Activated CD4-positive, alpha-beta T cell treated with anti-CD3 and anti-CD28 coated beads for 36 hours (primary cell): ENCODE measurements around the gene B4GALT5. TPM values are rescaled to one million over a fixed set of nuclear protein-coding genes. Genes with fewer than 3 reads are reported as not detected.

Experiments
- ATAC-seq: fragments of 200-7000 bp; cut with Tn5 transposase; one replicate; pipeline ENCODE4 v1.10.0; 2021; ENCODE audit warnings: mild to moderate bottlenecking, moderate library complexity
- CTCF ChIA-PET: fragments of 350-600 bp; sonication (Branson Sonifier 250); formaldehyde crosslinking; loops from one replicate; lab custom pipeline; 2021; ENCODE audit warnings: antibody characterized with exemption; lab: Charles Lee
- POLR2A ChIA-PET: fragments of 350-600 bp; sonication (Branson Sonifier 250); formaldehyde crosslinking; loops from one replicate; lab custom pipeline; 2021; ENCODE audit warnings: antibody characterized with exemption, inconsistent platforms; lab: Charles Lee
- DNase-seq: peaks from one replicate; pipeline ENCODE4 v3.0.0-alpha.2; 2020
- H3K27ac Mint-ChIP-seq: one replicate; pipeline ENCODE4 v1.8.0; 2021; ENCODE audit warnings: mixed read lengths
- H3K27me3 Mint-ChIP-seq: one replicate; pipeline ENCODE4 v1.8.0; 2021; ENCODE audit warnings: mixed read lengths
- H3K36me3 Mint-ChIP-seq: one replicate; pipeline ENCODE4 v1.8.0; 2021; ENCODE audit warnings: low read depth, mixed read lengths
- H3K4me1 Mint-ChIP-seq: one replicate; pipeline ENCODE4 v1.8.0; 2021; ENCODE audit warnings: mixed read lengths
- H3K4me3 Mint-ChIP-seq: one replicate; pipeline ENCODE4 v1.8.0; 2021; ENCODE audit warnings: mild to moderate bottlenecking, moderate library complexity, mixed read lengths
- H3K9me3 Mint-ChIP-seq: one replicate; pipeline ENCODE4 v1.8.0; 2021; ENCODE audit warnings: low read depth, mixed read lengths
- intact Hi-C, 2 experiments: fragments of 100-400 bp; cut with DNase I in 1 of 2; cut with micrococcal nuclease in 1 of 2; formaldehyde crosslinking; loops; one replicate each; pipeline versions ENCODE4 v1.14.2 to v1.15.1; 2022 to 2024; cut with DNase I, micrococcal nuclease
- total RNA-seq, 2 experiments: library from RNA; stranded (reverse); gene quantifications; one replicate each; pipeline ENCODE4 v1.2.3, GENCODE V29; 2021

Gene B4GALT5
- total RNA-seq, 2 experiments from 2014 or later: 18.6 to 19.6 TPM

GRCh38 chr20:49602345-49603208 lies 111.1 kb downstream of the B4GALT5 start:
- H3K9me3 Mint-ChIP-seq: peaks cover 3% of the 10 kb centered on the region
- POLR2A ChIA-PET: no interaction called here
- H3K27me3 Mint-ChIP-seq: peaks cover 6% of the 10 kb centered on the region
- DNase-seq (no peak), ATAC-seq (no peak)
- CTCF ChIA-PET: interaction anchor here (0.8 to 1.8 kb wide), 6 partner anchors 15 to 269 kb away, joined by 3 to 10 read pairs (median 3); no protein-coding TSS in a partner anchor
- H3K36me3 Mint-ChIP-seq: peaks cover 8% of the 10 kb centered on the region
- H3K27ac Mint-ChIP-seq: no peak overlapping the region
- intact Hi-C loops: no loop called here
- H3K4me1 Mint-ChIP-seq: peaks cover 3% of the 10 kb centered on the region
- no peak overlapping the region for H3K4me3 Mint-ChIP-seq

DNA sequence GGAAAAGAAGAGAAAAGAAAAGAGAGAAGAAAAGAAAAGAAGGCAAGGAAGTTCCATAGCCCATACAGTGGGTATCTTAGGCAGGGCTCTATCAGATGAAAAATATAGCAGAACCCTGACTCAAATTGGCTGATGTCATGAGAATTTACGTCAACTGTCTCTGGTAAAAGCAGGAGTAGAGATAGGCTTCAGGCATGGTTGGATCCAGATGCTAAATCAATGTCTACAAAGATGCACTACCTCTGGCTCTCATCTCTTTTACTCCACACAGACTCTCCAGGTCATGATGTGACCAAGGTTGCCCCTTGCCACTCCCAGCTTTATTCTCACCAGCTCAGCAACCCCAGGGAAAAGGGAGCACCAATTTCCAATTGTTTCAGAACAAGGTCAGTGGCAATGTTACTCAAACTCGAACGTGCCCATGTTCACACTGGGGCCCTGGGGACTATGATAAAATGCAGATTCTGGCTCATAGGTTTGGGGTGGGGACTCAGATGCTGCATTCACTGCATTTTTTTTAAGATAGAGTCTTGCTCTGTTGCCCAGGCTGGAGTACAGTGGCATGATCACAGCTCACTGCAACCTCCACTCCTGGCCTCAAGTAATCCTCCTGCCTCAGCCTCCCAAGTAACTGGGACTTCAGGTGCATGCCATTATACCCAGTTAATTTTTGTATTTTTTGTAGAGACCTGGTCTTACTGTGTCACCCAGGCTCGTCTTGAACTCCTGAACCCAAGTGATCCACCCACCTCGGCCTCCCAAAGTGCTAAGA lies 112.3 kb downstream of the B4GALT5 start:
- ChIA-PET POLR2A (no interaction called here), CTCF (interaction anchor here (0.7 to 1.8 kb wide), 4 partner anchors 59 to 268 kb away, joined by 3 to 10 read pairs (median 3); no protein-coding TSS in a partner anchor)
- peaks cover 4% of the 10 kb centered on the region for H3K27me3 Mint-ChIP-seq
- H3K27ac Mint-ChIP-seq: no peak overlapping the region
- DNase-seq (no peak), ATAC-seq (no peak)
- H3K9me3 Mint-ChIP-seq: peaks cover 3% of the 10 kb centered on the region
- no peak overlapping the region for H3K4me3 Mint-ChIP-seq
- intact Hi-C loops: no loop called here
- peaks cover 12% of the 10 kb centered on the region for H3K36me3 Mint-ChIP-seq
- H3K4me1 Mint-ChIP-seq: peaks cover 12% of the 10 kb centered on the region

DNA sequence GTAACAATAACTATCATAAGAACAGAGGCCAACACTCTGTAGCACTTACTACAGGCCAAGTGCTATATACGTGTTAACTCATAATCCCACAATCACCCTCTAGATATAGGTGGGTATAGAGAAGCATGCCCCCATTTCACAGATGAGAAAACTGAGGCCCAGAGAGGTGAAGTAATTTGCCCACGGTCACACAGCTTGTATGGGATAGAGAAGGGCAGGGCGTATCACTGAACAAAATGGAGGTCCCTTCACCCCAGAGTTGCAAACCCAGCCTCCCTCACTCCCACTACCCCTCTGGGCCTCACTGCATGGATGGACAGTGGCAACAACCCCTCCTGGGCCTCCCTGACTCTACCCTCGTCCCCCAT lies 113.9 kb downstream of the B4GALT5 start:
- no peak for ATAC-seq
- Mint-ChIP-seq H3K4me1 (peaks cover 27% of the 10 kb centered on the region), H3K27ac (no peak overlapping the region), H3K4me3 (no peak overlapping the region), H3K9me3 (peaks cover 3% of the 10 kb centered on the region), H3K27me3 (no peaks in the 10 kb centered on the region), H3K36me3 (peaks cover 14% of the 10 kb centered on the region)
- ChIA-PET CTCF (interaction anchor here (0.9 to 1.0 kb wide), 2 partner anchors 10 to 58 kb away, joined by 3 read pairs; no protein-coding TSS in a partner anchor), POLR2A (no interaction called here)
- no peak for DNase-seq
- intact Hi-C loops: loop anchor here in 1 of 2 experiments (10.0 kb wide), 3 partner anchors 415 to 915 kb away; partner anchors contain the start of genes PTPN1 and STAU1

GRCh38 chr20:49597825-49598395 lies 115.8 kb downstream of the B4GALT5 start:
- POLR2A ChIA-PET: no interaction called here
- Mint-ChIP-seq H3K27ac (peak overlapping the region; percentile 80), H3K27me3 (no peaks in the 10 kb centered on the region), H3K36me3 (peaks cover 12% of the 10 kb centered on the region), H3K9me3 (peaks cover 3% of the 10 kb centered on the region), H3K4me1 (peaks cover 45% of the 10 kb centered on the region), H3K4me3 (no peak overlapping the region)
- CTCF ChIA-PET: interaction anchor here (0.6 to 3.5 kb wide), 4 partner anchors 11 to 302 kb away, joined by 3 to 38 read pairs (median 7); no protein-coding TSS in a partner anchor
- no peak for ATAC-seq
- intact Hi-C loops: loop anchor here in 1 of 2 experiments (10.0 kb wide), 3 partner anchors 413 to 917 kb away; partner anchors contain the start of genes PTPN1 and STAU1
- no peak for DNase-seq

- ChIA-PET POLR2A (interaction anchor here (0.5 to 1.4 kb wide), 6 partner anchors 10 to 217 kb away, joined by 3 to 6 read pairs (median 4); partner anchors contain the start of gene SLC9A8), CTCF (interaction anchor here (0.7 to 3.5 kb wide), 3 partner anchors 9 to 16 kb away, joined by 3 to 38 read pairs (median 3); no protein-coding TSS in a partner anchor)
- H3K4me1 Mint-ChIP-seq: peaks cover 63% of the 10 kb centered on the region
- peak overlapping the region; percentile 76 for H3K4me3 Mint-ChIP-seq
- H3K36me3 Mint-ChIP-seq: peaks cover 10% of the 10 kb centered on the region
- H3K9me3 Mint-ChIP-seq: peaks cover 3% of the 10 kb centered on the region
- DNase-seq: peak; percentile 87
- intact Hi-C loops: loop anchor here (1.0 to 10.0 kb wide), 4 partner anchors 61 to 919 kb away; partner anchors contain the start of genes PTPN1 (in 1 of the 2) and STAU1 (in 1 of the 2)
- no peaks in the 10 kb centered on the region for H3K27me3 Mint-ChIP-seq
- peak overlapping the region; percentile 96 for H3K27ac Mint-ChIP-seq
- peak; percentile 52 for ATAC-seq
Measured at GRCh38 chr20:49595811-49596561, 117.7 kb downstream of the B4GALT5 start.

- CTCF ChIA-PET: interaction anchor here (0.7 to 3.5 kb wide), 3 partner anchors 14 to 1351 kb away, joined by 3 to 38 read pairs (median 6); no protein-coding TSS in a partner anchor
- ATAC-seq: no peak
- Mint-ChIP-seq H3K4me1 (peaks cover 68% of the 10 kb centered on the region), H3K4me3 (peak overlapping the region; percentile 76), H3K36me3 (peaks cover 10% of the 10 kb centered on the region), H3K27me3 (no peaks in the 10 kb centered on the region), H3K9me3 (peaks cover 4% of the 10 kb centered on the region), H3K27ac (peak overlapping the region; percentile 96)
- DNase-seq: no peak
- intact Hi-C loops: loop anchor here (1.0 to 10.0 kb wide), 4 partner anchors 60 to 919 kb away; partner anchors contain the start of genes PTPN1 (in 1 of the 2) and STAU1 (in 1 of the 2)
- POLR2A ChIA-PET: interaction anchor here (0.5 to 1.4 kb wide), 2 partner anchors 10 to 210 kb away, joined by 3 to 4 read pairs; no protein-coding TSS in a partner anchor
Measured at GRCh38 chr20:49595346-49595745, 118.3 kb downstream of the B4GALT5 start.

DNA sequence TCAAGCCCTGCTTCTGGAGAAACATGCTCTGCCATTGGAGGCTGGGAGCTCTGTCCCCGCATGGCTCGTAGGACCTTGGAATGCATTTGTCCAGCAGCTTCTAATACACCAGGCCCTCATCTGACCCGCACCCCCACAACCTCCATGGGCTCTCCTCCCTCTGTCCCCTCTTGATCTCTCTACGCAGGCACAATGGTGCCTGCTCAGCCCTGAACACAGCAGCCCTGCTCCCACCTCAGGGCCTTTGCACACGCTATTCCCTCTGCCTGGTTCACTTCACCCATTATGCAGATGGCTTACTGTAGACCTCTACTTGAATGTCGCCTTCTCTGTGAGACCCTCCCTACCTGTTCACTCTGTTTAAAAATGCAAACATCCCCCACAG lies 118.8 kb downstream of the B4GALT5 start:
- POLR2A ChIA-PET: interaction anchor here (0.6 to 0.7 kb wide), 2 partner anchors 15 to 276 kb away, joined by 3 read pairs; no protein-coding TSS in a partner anchor
- peaks cover 72% of the 10 kb centered on the region for H3K4me1 Mint-ChIP-seq

GRCh38 chr20:49594143-49594930 lies 119.3 kb downstream of the B4GALT5 start:
- POLR2A ChIA-PET: interaction anchor here (0.6 to 1.5 kb wide), 3 partner anchors 15 to 276 kb away, joined by 3 to 6 read pairs (median 3); no protein-coding TSS in a partner anchor
- intact Hi-C loops: loop anchor here (1.0 to 10.0 kb wide), 8 partner anchors 211 to 920 kb away; partner anchors contain the start of genes ZNFX1 (in 2 of the 2), PTPN1 (in 1 of the 2), STAU1 (in 1 of the 2) and UBE2V1 (in 1 of the 2)
- H3K9me3 Mint-ChIP-seq: peaks cover 11% of the 10 kb centered on the region
- CTCF ChIA-PET: interaction anchor here (0.8 to 1.7 kb wide), 2 partner anchors 52 to 84 kb away, joined by 3 to 6 read pairs; no protein-coding TSS in a partner anchor
- H3K27ac Mint-ChIP-seq: peak overlapping the region; percentile 96
- peaks cover 77% of the 10 kb centered on the region for H3K4me1 Mint-ChIP-seq
- peak; percentile 62 for ATAC-seq
- DNase-seq: peak; percentile 87
- peak overlapping the region; percentile 76 for H3K4me3 Mint-ChIP-seq
- peaks cover 16% of the 10 kb centered on the region for H3K36me3 Mint-ChIP-seq
- peaks cover 3% of the 10 kb centered on the region for H3K27me3 Mint-ChIP-seq

More for the DNA sequence above, 118.8 kb downstream of the B4GALT5 start:
- Mint-ChIP-seq H3K4me3 (peak overlapping the region; percentile 76), H3K27me3 (peaks cover 2% of the 10 kb centered on the region), H3K36me3 (peaks cover 13% of the 10 kb centered on the region), H3K27ac (peak overlapping the region; percentile 96), H3K9me3 (peaks cover 8% of the 10 kb centered on the region)
- DNase-seq (peak; percentile 38), ATAC-seq (no peak)
- intact Hi-C loops: loop anchor here (1.0 to 10.0 kb wide), 9 partner anchors 60 to 920 kb away; partner anchors contain the start of genes ZNFX1 (in 2 of the 2), PTPN1 (in 1 of the 2), STAU1 (in 1 of the 2) and UBE2V1 (in 1 of the 2)
- CTCF ChIA-PET: interaction anchor here (0.7 to 3.5 kb wide), 3 partner anchors 14 to 1352 kb away, joined by 3 to 38 read pairs (median 6); no protein-coding TSS in a partner anchor
